SK-N-DZ (cell line): Measurements from ENCODE around the gene ACTR1A.

Source experiments
- small RNA-seq, 2 experiments: library from RNA; depleted of rRNA; stranded (forward); fragments of <200 nt; gene quantifications; one replicate each; pipeline ENCODE3, GENCODE V24; 2014

Gene ACTR1A

Small RNA genes within 50 kb of the gene (small RNA-seq; reads per million reads assigned to genes)
- 21.0 to 159 reads per million in 2 experiments for gene MIR146B
